ENCODE measurements around the gene AFG1L. TPM values are rescaled to one million over a fixed set of nuclear protein-coding genes. Genes with fewer than 3 reads are reported as not detected.

The AFG1L gene
- total and polyA plus RNA-seq, 2 experiments from 2014 or later: 4.1 to 8.7 TPM

DNA sequence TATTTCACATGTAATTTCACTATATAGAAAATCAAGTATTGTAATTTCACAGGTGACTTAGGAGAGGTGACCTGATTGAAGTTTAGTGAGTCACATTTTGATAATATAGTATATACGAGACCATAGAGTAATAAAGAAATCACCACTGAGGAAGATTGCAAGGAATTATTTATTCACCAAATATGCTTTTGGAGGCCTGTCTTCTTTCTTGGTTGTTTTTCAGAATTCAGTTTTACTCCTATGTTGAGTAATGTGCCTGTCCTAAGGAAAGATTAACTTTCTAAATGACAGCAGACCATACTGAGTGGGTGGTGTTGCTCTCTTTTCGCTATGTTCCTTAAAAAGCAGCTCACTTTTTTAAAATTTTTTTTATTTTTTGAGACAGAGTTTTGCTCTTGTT is 178.3 kb downstream of the AFG1L start:
- Histone ChIP-seq H3F3A (replicated peaks; ENCODE audit: low read depth) (no peaks in the 10 kb centered on the region), H3K79me2 (replicated peaks; ENCODE audit: insufficient read depth) (no peaks in the 10 kb centered on the region), H3K27me3 (ENCODE audit: insufficient read depth) (no peaks in the 10 kb centered on the region), H3K4me2 (no peak overlapping the region), H3K4me3 (no peak overlapping the region), H2AFZ (no peak overlapping the region), H3K27ac (ENCODE audit: low read depth) (no peak overlapping the region), H3K4me1 (ENCODE audit: insufficient read depth) (no peaks in the 10 kb centered on the region; the same call in 1 of the 2 replicates), H4K20me1 (replicated peaks; ENCODE audit: insufficient read depth) (no peaks in the 10 kb centered on the region), H3K9me2 (ENCODE audit: insufficient read depth) (0 out of 2 replicates have a peak, but pooled peaks cover 2% of the 10 kb centered on the region), H3K36me3 (ENCODE audit: insufficient read depth) (no peaks in the 10 kb centered on the region)
- H3K36me3 Mint-ChIP-seq (ENCODE audit: low read depth): no peaks in the 10 kb centered on the region
- H3K9me3 Mint-ChIP-seq: no peaks in the 10 kb centered on the region; the same call in 2 of the 3 replicates
- TF ChIP-seq POLR2AphosphoS5 (IDR thresholded peaks at IDR 0.05; ENCODE audit: low read depth): no peak
- no peak for TF ChIP-seq STAT1 (IDR thresholded peaks at IDR 0.05; ENCODE audit: unreplicated experiment)
- TF ChIP-seq, protein P1, sequence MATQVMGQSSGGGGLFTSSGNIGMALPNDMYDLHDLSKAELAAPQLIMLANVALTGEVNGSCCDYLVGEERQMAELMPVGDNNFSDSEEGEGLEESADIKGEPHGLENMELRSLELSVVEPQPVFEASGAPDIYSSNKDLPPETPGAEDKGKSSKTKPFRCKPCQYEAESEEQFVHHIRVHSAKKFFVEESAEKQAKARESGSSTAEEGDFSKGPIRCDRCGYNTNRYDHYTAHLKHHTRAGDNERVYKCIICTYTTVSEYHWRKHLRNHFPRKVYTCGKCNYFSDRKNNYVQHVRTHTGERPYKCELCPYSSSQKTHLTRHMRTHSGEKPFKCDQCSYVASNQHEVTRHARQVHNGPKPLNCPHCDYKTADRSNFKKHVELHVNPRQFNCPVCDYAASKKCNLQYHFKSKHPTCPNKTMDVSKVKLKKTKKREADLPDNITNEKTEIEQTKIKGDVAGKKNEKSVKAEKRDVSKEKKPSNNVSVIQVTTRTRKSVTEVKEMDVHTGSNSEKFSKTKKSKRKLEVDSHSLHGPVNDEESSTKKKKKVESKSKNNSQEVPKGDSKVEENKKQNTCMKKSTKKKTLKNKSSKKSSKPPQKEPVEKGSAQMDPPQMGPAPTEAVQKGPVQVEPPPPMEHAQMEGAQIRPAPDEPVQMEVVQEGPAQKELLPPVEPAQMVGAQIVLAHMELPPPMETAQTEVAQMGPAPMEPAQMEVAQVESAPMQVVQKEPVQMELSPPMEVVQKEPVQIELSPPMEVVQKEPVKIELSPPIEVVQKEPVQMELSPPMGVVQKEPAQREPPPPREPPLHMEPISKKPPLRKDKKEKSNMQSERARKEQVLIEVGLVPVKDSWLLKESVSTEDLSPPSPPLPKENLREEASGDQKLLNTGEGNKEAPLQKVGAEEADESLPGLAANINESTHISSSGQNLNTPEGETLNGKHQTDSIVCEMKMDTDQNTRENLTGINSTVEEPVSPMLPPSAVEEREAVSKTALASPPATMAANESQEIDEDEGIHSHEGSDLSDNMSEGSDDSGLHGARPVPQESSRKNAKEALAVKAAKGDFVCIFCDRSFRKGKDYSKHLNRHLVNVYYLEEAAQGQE (IDR thresholded peaks at IDR 0.05; ENCODE audit: unreplicated experiment): no peak
- no peak for TF ChIP-seq ETS1 (IDR thresholded peaks at IDR 0.05)
- TF ChIP-seq NANOG (IDR thresholded peaks at IDR 0.05; ENCODE audit: borderline replicate concordance): no peak
- TF ChIP-seq ZNF331 (CRISPR knock-in tag; IDR thresholded peaks at IDR 0.05; ENCODE audit: low read depth): no peak
- TF ChIP-seq ZNF114 (CRISPR knock-in tag; IDR thresholded peaks at IDR 0.05): no peak
- TF ChIP-seq CTCF (conservative IDR thresholded peaks at IDR 0.05; ENCODE audit: low read depth in 2 of 2): no peak
- no peak for TF ChIP-seq EZH2 (IDR thresholded peaks at IDR 0.05; ENCODE audit: low read depth, unreplicated experiment)
- TF ChIP-seq EZH2phosphoT487 (IDR thresholded peaks at IDR 0.05; ENCODE audit: unreplicated experiment): no peak
- TF ChIP-seq JUNB (IDR thresholded peaks at IDR 0.05; ENCODE audit: unreplicated experiment): no peak
- TF ChIP-seq, protein P2, sequence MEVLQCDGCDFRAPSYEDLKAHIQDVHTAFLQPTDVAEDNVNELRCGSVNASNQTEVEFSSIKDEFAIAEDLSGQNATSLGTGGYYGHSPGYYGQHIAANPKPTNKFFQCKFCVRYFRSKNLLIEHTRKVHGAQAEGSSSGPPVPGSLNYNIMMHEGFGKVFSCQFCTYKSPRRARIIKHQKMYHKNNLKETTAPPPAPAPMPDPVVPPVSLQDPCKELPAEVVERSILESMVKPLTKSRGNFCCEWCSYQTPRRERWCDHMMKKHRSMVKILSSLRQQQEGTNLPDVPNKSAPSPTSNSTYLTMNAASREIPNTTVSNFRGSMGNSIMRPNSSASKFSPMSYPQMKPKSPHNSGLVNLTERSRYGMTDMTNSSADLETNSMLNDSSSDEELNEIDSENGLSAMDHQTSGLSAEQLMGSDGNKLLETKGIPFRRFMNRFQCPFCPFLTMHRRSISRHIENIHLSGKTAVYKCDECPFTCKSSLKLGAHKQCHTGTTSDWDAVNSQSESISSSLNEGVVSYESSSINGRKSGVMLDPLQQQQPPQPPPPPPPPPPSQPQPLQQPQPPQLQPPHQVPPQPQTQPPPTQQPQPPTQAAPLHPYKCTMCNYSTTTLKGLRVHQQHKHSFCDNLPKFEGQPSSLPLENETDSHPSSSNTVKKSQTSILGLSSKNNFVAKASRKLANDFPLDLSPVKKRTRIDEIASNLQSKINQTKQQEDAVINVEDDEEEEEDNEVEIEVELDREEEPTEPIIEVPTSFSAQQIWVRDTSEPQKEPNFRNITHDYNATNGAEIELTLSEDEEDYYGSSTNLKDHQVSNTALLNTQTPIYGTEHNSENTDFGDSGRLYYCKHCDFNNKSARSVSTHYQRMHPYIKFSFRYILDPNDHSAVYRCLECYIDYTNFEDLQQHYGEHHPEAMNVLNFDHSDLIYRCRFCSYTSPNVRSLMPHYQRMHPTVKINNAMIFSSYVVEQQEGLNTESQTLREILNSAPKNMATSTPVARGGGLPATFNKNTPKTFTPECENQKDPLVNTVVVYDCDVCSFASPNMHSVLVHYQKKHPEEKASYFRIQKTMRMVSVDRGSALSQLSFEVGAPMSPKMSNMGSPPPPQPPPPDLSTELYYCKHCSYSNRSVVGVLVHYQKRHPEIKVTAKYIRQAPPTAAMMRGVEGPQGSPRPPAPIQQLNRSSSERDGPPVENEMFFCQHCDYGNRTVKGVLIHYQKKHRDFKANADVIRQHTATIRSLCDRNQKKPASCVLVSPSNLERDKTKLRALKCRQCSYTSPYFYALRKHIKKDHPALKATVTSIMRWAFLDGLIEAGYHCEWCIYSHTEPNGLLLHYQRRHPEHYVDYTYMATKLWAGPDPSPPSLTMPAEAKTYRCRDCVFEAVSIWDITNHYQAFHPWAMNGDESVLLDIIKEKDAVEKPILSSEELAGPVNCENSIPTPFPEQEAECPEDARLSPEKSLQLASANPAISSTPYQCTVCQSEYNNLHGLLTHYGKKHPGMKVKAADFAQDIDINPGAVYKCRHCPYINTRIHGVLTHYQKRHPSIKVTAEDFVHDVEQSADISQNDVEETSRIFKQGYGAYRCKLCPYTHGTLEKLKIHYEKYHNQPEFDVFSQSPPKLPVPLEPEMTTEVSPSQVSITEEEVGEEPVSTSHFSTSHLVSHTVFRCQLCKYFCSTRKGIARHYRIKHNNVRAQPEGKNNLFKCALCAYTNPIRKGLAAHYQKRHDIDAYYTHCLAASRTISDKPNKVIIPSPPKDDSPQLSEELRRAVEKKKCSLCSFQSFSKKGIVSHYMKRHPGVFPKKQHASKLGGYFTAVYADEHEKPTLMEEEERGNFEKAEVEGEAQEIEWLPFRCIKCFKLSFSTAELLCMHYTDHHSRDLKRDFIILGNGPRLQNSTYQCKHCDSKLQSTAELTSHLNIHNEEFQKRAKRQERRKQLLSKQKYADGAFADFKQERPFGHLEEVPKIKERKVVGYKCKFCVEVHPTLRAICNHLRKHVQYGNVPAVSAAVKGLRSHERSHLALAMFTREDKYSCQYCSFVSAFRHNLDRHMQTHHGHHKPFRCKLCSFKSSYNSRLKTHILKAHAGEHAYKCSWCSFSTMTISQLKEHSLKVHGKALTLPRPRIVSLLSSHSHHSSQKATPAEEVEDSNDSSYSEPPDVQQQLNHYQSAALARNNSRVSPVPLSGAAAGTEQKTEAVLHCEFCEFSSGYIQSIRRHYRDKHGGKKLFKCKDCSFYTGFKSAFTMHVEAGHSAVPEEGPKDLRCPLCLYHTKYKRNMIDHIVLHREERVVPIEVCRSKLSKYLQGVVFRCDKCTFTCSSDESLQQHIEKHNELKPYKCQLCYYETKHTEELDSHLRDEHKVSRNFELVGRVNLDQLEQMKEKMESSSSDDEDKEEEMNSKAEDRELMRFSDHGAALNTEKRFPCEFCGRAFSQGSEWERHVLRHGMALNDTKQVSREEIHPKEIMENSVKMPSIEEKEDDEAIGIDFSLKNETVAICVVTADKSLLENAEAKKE (CRISPR knock-in tag; IDR thresholded peaks at IDR 0.05): no peak
- no peak for TF ChIP-seq CREB1 (CRISPR knock-in tag; IDR thresholded peaks at IDR 0.05; ENCODE audit: low read depth)
- no peak for DNase-seq (ENCODE audit: low spot score)
- no peak overlapping the region for H3K27ac Mint-ChIP-seq
- no peak for ATAC-seq
- H3K4me1 Mint-ChIP-seq: peaks cover 9% of the 10 kb centered on the region; the same call in 2 of the 3 replicates
- no peak overlapping the region for H3K4me3 Mint-ChIP-seq
- no peaks in the 10 kb centered on the region for H3K27me3 Mint-ChIP-seq (ENCODE audit: insufficient read depth, low read depth, poor library complexity)

All from GM23338 (cell line).